Panc1 (cell line): Measurements from ENCODE around the gene ARHGEF26. TPM values are rescaled to one million over a fixed set of nuclear protein-coding genes. Genes with fewer than 3 reads are reported as not detected.

Source experiments
- ATAC-seq: fragments of 200-7000 bp; cut with Tn5 transposase; 2 replicates; pipeline ENCODE4 v1.9.1; 2020; ENCODE audit warnings: mild to moderate bottlenecking, moderate library complexity
- BruUV-seq: library from RNA; stranded (reverse); fragments of 400-500 nt; replicated peaks from 2 replicates; lab custom pipeline; 2021; lab: Mats Ljungman, UMichigan
- CTCF ChIA-PET: fragments of 300-600 bp; sonication (Branson Sonifier 250); formaldehyde crosslinking; loops from one replicate; lab custom pipeline; 2022; ENCODE audit warnings: antibody characterized with exemption; lab: Charles Lee
- POLR2A ChIA-PET: fragments of 300-600 bp; sonication (Branson Sonifier 250); formaldehyde crosslinking; loops from one replicate; lab custom pipeline; 2022; ENCODE audit warnings: antibody characterized with exemption; lab: Charles Lee
- DNase-seq: peaks from one replicate; pipeline ENCODE4 v3.0.0-alpha.2; 2010; ENCODE audit warnings: low read depth, low spot score
- H3K27ac ChIP-seq: 2 replicates; pipeline ENCODE4 v1.5.1; 2011; ENCODE audit warnings: mild to moderate bottlenecking, low read length, inconsistent platforms
- H3K27me3 ChIP-seq: fragments of 200-500 bp; sonication (Bioruptor generic); 2 replicates; pipeline ENCODE4 v1.6.0; 2014; ENCODE audit warnings: low read length, inconsistent platforms; ENCODE audit not compliant: control insufficient read depth, insufficient read depth
- H3K36me3 ChIP-seq: fragments of 200-500 bp; sonication (Bioruptor generic); 2 replicates; pipeline ENCODE4 v1.5.1; 2014; ENCODE audit warnings: inconsistent platforms, mild to moderate bottlenecking, low read length, moderate library complexity; ENCODE audit not compliant: control insufficient read depth, insufficient read depth
- H3K4me1 ChIP-seq: 2 replicates; pipeline ENCODE4 v1.5.1; 2011; ENCODE audit warnings: inconsistent platforms, mild to moderate bottlenecking, low read length, moderate library complexity; ENCODE audit not compliant: control insufficient read depth, insufficient read depth
- H3K4me3 ChIP-seq, 2 experiments: 2 replicates each; pipeline ENCODE4 v1.5.1; 2011 to 2012; ENCODE audit warnings: low read depth in 2 of 2, low read length in 2 of 2, mild to moderate bottlenecking in 2 of 2, inconsistent platforms in 1 of 2, moderate library complexity in 1 of 2
- H3K9me3 ChIP-seq: fragments of 200-500 bp; sonication (Bioruptor generic); 2 replicates; pipeline ENCODE4 v1.5.1; 2014; ENCODE audit warnings: low read depth, mild to moderate bottlenecking, inconsistent platforms, low read length, moderate library complexity; ENCODE audit not compliant: control insufficient read depth, insufficient read depth
- CTCF ChIP-seq: fragments of 450-650 bp; IDR thresholded peaks from 2 replicates; pipeline ENCODE4 v1.5.1; 2017; ENCODE audit warnings: mild to moderate bottlenecking
- POLR2AphosphoS5 ChIP-seq: IDR thresholded peaks from 2 replicates; pipeline ENCODE4 v1.6.1; 2012; ENCODE audit warnings: mild to moderate bottlenecking, low read depth, low read length, moderate library complexity
- REST ChIP-seq, 2 experiments: IDR thresholded peaks; 2 replicates each; pipeline ENCODE4 v1.6.1; 2011 to 2012; ENCODE audit warnings: low read depth in 2 of 2, control low read depth in 1 of 2, low read length in 1 of 2, mild to moderate bottlenecking in 1 of 2, moderate library complexity in 1 of 2; ENCODE audit not compliant: insufficient read depth in 1 of 2
- SIN3A ChIP-seq: IDR thresholded peaks from 2 replicates; pipeline ENCODE4 v1.6.1; 2012; ENCODE audit warnings: low read depth, mild to moderate bottlenecking, low read length, moderate library complexity, borderline replicate concordance; ENCODE audit not compliant: insufficient read depth
- TCF7L2 ChIP-seq: IDR thresholded peaks from 2 replicates; pipeline ENCODE4 v1.6.1; 2011; ENCODE audit warnings: mild to moderate bottlenecking, low read depth, low read length, inconsistent platforms
- in situ Hi-C: cut with HindIII; loops from 2 replicates; pipeline ENCODE4 v1.10.0; 2016; ENCODE audit warnings: low sequenced_read_pairs, low pct_unique_long_range_greater_than_20kb
- intact Hi-C: fragments of 100-400 bp; cut with micrococcal nuclease; formaldehyde crosslinking; loops from one replicate; pipeline ENCODE4 v1.10.0; 2022; ENCODE audit not compliant: unreplicated experiment
- total RNA-seq: library from RNA; stranded (reverse); gene quantifications from one replicate; pipeline ENCODE4 v1.2.1, GENCODE V29; 2021; ENCODE audit not compliant: unreplicated experiment

Gene ARHGEF26
- total RNA-seq, 1 experiment from 2014 or later: 2.0 TPM

GRCh38 chr3:154164387-154164786 lies 43.2 kb downstream of the ARHGEF26 start:
- no peak for ATAC-seq
- in situ Hi-C loops: no loop called here
- POLR2A ChIA-PET: no interaction called here
- Histone ChIP-seq H3K4me1 (no peaks in the 10 kb centered on the region), H3K27ac (no peak overlapping the region), H3K27me3 (no peaks in the 10 kb centered on the region), H3K36me3 (no peaks in the 10 kb centered on the region), H3K4me3 (no peak overlapping the region), H3K9me3 (no peaks in the 10 kb centered on the region)
- DNase-seq: no peak
- intact Hi-C loops: no loop called here
- TF ChIP-seq CTCF (no peak), REST (IDR thresholded peaks at IDR 0.05; ENCODE audit: insufficient read depth in 1 of 2, low read depth in 2 of 2, low read length in 1 of 2) (no peak), SIN3A (no peak), POLR2AphosphoS5 (no peak), TCF7L2 (no peak)
- CTCF ChIA-PET: no interaction called here
- BruUV-seq: no TSS peak

- H3K4me1 ChIP-seq: no peaks in the 10 kb centered on the region
- BruUV-seq: no TSS peak
- H3K4me3 ChIP-seq: no peak overlapping the region
- H3K27ac ChIP-seq: no peak overlapping the region
- no peaks in the 10 kb centered on the region for H3K36me3 ChIP-seq
- TF ChIP-seq POLR2AphosphoS5: no peak
- no peak for TF ChIP-seq CTCF
- TF ChIP-seq TCF7L2: no peak
- no peak for ATAC-seq
- intact Hi-C loops (no loop called here), in situ Hi-C loops (no loop called here)
- POLR2A ChIA-PET: interaction anchor here (0.6 kb wide), 1 partner anchor 375 kb away, joined by 7 read pairs; no protein-coding TSS in a partner anchor
- no peak for DNase-seq
- CTCF ChIA-PET: no interaction called here
- H3K27me3 ChIP-seq: no peaks in the 10 kb centered on the region
- no peaks in the 10 kb centered on the region for H3K9me3 ChIP-seq
Observed at GRCh38 chr3:154168998-154169795, 48.0 kb downstream of the ARHGEF26 start.
